H1 (cell line): Measurements from ENCODE around the gene SEC14L5. TPM values are rescaled to one million over a fixed set of nuclear protein-coding genes. Genes with fewer than 3 reads are reported as not detected.

Experiments used
- FOSL1 ChIP-seq: IDR thresholded peaks from 2 replicates; pipeline ENCODE4 v1.6.1; 2011; ENCODE audit warnings: mild to moderate bottlenecking, low read depth, low read length, moderate library complexity; ENCODE audit not compliant: insufficient read depth
- KDM5A ChIP-seq: fragments of 200-600 bp; IDR thresholded peaks from 2 replicates; pipeline ENCODE4 v1.7.1; 2012; ENCODE audit warnings: mild to moderate bottlenecking, low read length, inconsistent platforms, mixed read lengths
- SIX5 ChIP-seq: IDR thresholded peaks from 2 replicates; pipeline ENCODE4 v1.6.1; 2011; ENCODE audit warnings: mild to moderate bottlenecking, low read depth, low read length
- YY1 ChIP-seq: IDR thresholded peaks from 2 replicates; pipeline ENCODE4 v1.6.1; 2011; ENCODE audit warnings: low read depth, mild to moderate bottlenecking, low read length
- polyA plus RNA-seq, 7 experiments: library from polyadenylated mRNA; depleted of rRNA in 3 of 7; stranded (reverse) in 5 of 7; unstranded in 2 of 7; fragments of >200 nt in 5 of 7; fragments of 200-250 nt in 2 of 7; gene quantifications; 1 replicate in 5 of 7; 2 replicates in 1 of 7; 4 replicates in 1 of 7; pipeline versions ENCODE4 v1.2.1 to v1.2.3, GENCODE V29; 2011 to 2013; ENCODE audit warnings: missing spikeins in 2 of 7, mixed read lengths in 2 of 7
- total RNA-seq: library from RNA; stranded (reverse); fragmentation: NEBNext Ultra II Directional; extraction: Animal tissue kit (Norgen Biotek cat#: 25700); gene quantifications from 2 replicates; pipeline ENCODE4 v1.2.1, GENCODE V29; 2021

Gene SEC14L5
- total and polyA plus RNA-seq, 2 of the 8 experiments (the other 6 are each of a cell fraction or from before 2014, with no cell fraction given) = 1.9 to 3.0 TPM

- no peak for TF ChIP-seq SIX5
- TF ChIP-seq FOSL1 = no peak
- TF ChIP-seq KDM5A = no peak
- TF ChIP-seq YY1 = no peak
- TF ChIP-seq, all 59 proteins: peak for 0
These were observed 49.1 kb downstream of the SEC14L5 start (continued) for GRCh38 chr16:5007256-5007655.
